Lower lobe of right lung (tissue), 2 donors: Measurements from ENCODE around the gene ACOXL. TPM values are rescaled to one million over a fixed set of nuclear protein-coding genes. Genes with fewer than 3 reads are reported as not detected.

Source experiments
- ATAC-seq, 2 donors: fragments of 200-7000 bp; cut with Tn5 transposase; one replicate each; pipeline ENCODE4 v1.9.1; 2020 to 2022; ENCODE audit warnings: mild to moderate bottlenecking in 2 of 2, moderate library complexity in 2 of 2
- DNase-seq: peaks from one replicate; pipeline ENCODE4 v3.0.0-alpha.2; 2020
- H3K27ac ChIP-seq: fragments of 200-600 bp; one replicate; pipeline ENCODE4 v1.8.0; 2022
- H3K27me3 ChIP-seq: fragments of 200-600 bp; one replicate; pipeline ENCODE4 v1.8.0; 2022; ENCODE audit warnings: low read depth
- H3K36me3 ChIP-seq: fragments of 200-600 bp; one replicate; pipeline ENCODE4 v1.8.0; 2022; ENCODE audit warnings: mild to moderate bottlenecking
- H3K4me1 ChIP-seq: fragments of 200-600 bp; one replicate; pipeline ENCODE4 v1.8.0; 2022
- H3K4me3 ChIP-seq: fragments of 200-600 bp; one replicate; pipeline ENCODE4 v1.8.0; 2022; ENCODE audit warnings: mild to moderate bottlenecking
- H3K9me3 ChIP-seq: fragments of 200-600 bp; one replicate; pipeline ENCODE4 v1.8.0; 2022
- intact Hi-C: fragments of 100-400 bp; cut with DNase I; formaldehyde crosslinking; loops from one replicate; pipeline ENCODE4 v1.11.0; 2022
- total RNA-seq: library from RNA; stranded (reverse); fragmentation: NEBNext Ultra II Directional; extraction: Animal tissue kit (Norgen Biotek cat#: 25700); gene quantifications from one replicate; pipeline ENCODE4 v1.2.1, GENCODE V29; 2021
- TF ChIP-seq, protein P1 (sequence below): fragments of 200-600 bp; IDR thresholded peaks from one replicate; pipeline ENCODE4 v1.8.0; 2022; ENCODE audit warnings: antibody characterized with exemption, mild to moderate bottlenecking
- donor health status: DM: no; HTN: yes; CAD: no; lungs with severe emphysema.

ACOXL gene
- total RNA-seq, 1 donor from 2014 or later = 38.5 TPM

DNA sequence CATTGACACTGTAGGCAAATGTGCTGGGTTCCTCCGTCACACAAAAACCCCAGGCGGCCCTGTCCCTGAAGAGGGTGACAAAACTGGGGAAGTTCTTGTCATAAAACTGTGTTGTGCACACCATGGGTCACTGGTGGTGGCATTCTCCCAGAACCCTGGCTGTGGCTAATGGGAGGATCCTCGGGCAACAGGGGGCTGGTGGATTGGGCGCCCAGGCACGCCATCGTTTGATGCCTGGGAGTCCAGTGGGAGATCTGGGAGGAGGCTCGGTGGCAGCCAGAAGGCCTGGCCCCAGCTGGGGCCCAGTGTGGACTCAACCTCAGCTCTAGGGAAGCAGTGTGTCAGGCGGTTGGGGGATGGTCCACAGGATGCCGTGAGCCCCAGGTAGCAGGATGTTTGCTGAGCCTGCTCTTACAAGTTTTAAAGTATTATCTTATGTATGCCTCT, 140.7 kb downstream of the ACOXL start:
- H3K27ac ChIP-seq = no peak overlapping the region
- H3K9me3 ChIP-seq = no peaks in the 10 kb centered on the region
- H3K36me3 ChIP-seq = no peaks in the 10 kb centered on the region
- ATAC-seq = no peak
- DNase-seq = no peak
- H3K4me1 ChIP-seq = no peaks in the 10 kb centered on the region
- TF ChIP-seq, protein P1, sequence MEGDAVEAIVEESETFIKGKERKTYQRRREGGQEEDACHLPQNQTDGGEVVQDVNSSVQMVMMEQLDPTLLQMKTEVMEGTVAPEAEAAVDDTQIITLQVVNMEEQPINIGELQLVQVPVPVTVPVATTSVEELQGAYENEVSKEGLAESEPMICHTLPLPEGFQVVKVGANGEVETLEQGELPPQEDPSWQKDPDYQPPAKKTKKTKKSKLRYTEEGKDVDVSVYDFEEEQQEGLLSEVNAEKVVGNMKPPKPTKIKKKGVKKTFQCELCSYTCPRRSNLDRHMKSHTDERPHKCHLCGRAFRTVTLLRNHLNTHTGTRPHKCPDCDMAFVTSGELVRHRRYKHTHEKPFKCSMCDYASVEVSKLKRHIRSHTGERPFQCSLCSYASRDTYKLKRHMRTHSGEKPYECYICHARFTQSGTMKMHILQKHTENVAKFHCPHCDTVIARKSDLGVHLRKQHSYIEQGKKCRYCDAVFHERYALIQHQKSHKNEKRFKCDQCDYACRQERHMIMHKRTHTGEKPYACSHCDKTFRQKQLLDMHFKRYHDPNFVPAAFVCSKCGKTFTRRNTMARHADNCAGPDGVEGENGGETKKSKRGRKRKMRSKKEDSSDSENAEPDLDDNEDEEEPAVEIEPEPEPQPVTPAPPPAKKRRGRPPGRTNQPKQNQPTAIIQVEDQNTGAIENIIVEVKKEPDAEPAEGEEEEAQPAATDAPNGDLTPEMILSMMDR = no peak
- H3K27me3 ChIP-seq = no peaks in the 10 kb centered on the region
- no peak overlapping the region for H3K4me3 ChIP-seq
- intact Hi-C loops = no loop called here

- intact Hi-C loops = no loop called here
- no peaks in the 10 kb centered on the region for H3K9me3 ChIP-seq
These were observed 141.5 kb downstream of the ACOXL start for GRCh38 chr2:110873597-110874452.

DNA sequence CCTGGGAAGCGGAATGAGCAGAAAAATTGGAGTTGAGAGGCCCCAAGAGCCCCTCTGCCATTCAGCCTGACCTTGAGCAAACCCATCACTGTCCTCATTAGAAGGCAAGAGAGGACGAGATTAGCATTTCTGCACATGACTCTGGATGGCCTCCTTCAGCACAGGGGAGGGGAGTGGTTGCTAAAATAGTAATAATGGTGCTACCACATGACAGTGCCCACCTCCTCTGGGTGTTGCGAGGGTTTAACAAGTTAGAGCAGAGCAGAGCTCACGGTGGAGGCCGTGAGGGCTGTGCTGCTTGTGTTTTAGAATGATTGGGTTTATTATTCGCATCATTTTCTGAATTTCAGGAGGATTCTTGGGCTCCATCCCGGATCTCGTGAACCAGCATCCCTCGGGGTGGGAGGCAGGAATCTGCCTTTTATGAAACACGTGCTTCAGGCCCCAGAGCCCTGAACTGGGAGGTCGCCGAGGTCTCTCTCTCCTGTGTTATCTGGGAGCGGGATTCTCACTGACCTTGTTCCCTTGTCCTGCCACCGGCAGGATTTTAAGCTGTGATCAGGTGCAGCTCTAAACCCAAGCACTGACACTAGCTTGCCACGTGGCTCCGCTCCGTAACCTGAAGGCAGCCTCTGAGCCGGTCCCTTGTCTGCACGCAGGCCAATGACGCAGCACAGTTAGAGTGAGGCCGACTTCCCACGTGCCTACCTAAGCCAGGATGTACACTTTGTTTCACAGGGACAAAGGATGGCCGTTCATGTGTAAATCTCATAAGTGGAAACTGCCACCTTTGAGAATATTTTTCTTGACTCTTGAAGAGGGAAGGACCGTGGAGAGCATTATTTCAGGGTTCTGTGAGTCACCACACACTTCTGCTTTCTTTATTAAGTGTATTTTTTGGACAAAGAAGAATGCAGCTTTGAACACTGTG, 142.3 kb downstream of the ACOXL start:
- intact Hi-C loops = no loop called here
- Histone ChIP-seq H3K36me3 (no peaks in the 10 kb centered on the region), H3K27ac (no peak overlapping the region), H3K4me1 (no peaks in the 10 kb centered on the region), H3K9me3 (no peaks in the 10 kb centered on the region), H3K27me3 (no peaks in the 10 kb centered on the region), H3K4me3 (no peak overlapping the region)
- no peak for DNase-seq
- TF ChIP-seq, protein P1 = no peak
- ATAC-seq = peak; percentile 62 to 67

More at GRCh38 chr2:110873597-110874452, 141.5 kb downstream of the ACOXL start:
- Histone ChIP-seq H3K27me3 (no peaks in the 10 kb centered on the region), H3K4me1 (no peaks in the 10 kb centered on the region), H3K27ac (no peak overlapping the region), H3K36me3 (no peaks in the 10 kb centered on the region), H3K4me3 (no peak overlapping the region)
- TF ChIP-seq, protein P1 = no peak
- ATAC-seq = no peak
- no peak for DNase-seq

DNA sequence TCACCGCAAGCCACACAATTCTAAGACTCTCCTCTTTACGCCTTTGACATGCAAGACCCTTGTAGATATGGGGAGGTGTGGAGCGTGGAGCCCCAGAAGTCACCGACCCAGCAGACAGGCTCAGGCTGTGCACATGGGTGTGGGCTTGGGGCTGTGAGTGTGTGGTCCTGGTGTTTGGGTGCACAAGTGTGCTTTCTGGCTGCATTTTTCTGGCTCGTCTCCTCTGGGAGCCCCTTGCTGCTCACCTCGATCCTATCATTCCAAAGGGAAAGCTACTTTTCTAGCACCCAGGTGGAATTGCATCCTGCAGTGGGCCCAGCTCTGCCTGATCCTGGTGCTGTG, 143.0 kb downstream of the ACOXL start:
- DNase-seq (no peak), ATAC-seq (no peak)
- Histone ChIP-seq H3K36me3 (no peaks in the 10 kb centered on the region), H3K4me3 (no peak overlapping the region), H3K4me1 (no peaks in the 10 kb centered on the region), H3K27me3 (no peaks in the 10 kb centered on the region), H3K27ac (no peak overlapping the region), H3K9me3 (no peaks in the 10 kb centered on the region)
- TF ChIP-seq, protein P1 = no peak
- intact Hi-C loops = no loop called here

- Histone ChIP-seq H3K27ac (no peak overlapping the region), H3K36me3 (no peaks in the 10 kb centered on the region), H3K27me3 (no peaks in the 10 kb centered on the region), H3K9me3 (no peaks in the 10 kb centered on the region), H3K4me1 (no peaks in the 10 kb centered on the region), H3K4me3 (no peak overlapping the region)
- intact Hi-C loops = no loop called here
- TF ChIP-seq, protein P1 = peak; percentile 17
- DNase-seq (no peak), ATAC-seq (no peak)
These were observed 144.0 kb downstream of the ACOXL start for GRCh38 chr2:110876167-110876999.
